ENCODE data around the gene GFAP.

GRCh38 chr17:44865931-44866330 lies 49.4 kb downstream of the GFAP start:
- TF ChIP-seq CTCF (IDR thresholded peaks at IDR 0.05) (no peak), MAX (IDR thresholded peaks at IDR 0.05; ENCODE audit: low read depth) (no peak), TCF12 (IDR thresholded peaks at IDR 0.05) (no peak), GABPA (IDR thresholded peaks at IDR 0.05; ENCODE audit: low read depth) (no peak), YY1 (IDR thresholded peaks at IDR 0.05; ENCODE audit: low read depth) (no peak), RAD21 (IDR thresholded peaks at IDR 0.05; ENCODE audit: low read length) (no peak), REST (IDR thresholded peaks at IDR 0.05; ENCODE audit: low read depth, low read length) (no peak), CHD2 (IDR thresholded peaks at IDR 0.05; ENCODE audit: low read length, partially characterized antibody) (no peak), RCOR1 (IDR thresholded peaks at IDR 0.05; ENCODE audit: low read length) (no peak), SIN3A (IDR thresholded peaks at IDR 0.05; ENCODE audit: borderline replicate concordance, low read depth, low read length) (no peak), EP300 (IDR thresholded peaks at IDR 0.05; ENCODE audit: borderline replicate concordance in 1 of 2, low read depth in 1 of 2, low read length in 1 of 2) (no peak), POLR2AphosphoS5 (IDR thresholded peaks at IDR 0.05; ENCODE audit: low read depth, low read length) (no peak)

Data from SK-N-SH (cell line).